Ishikawa (cell line): Measurements from ENCODE around the gene TEX35.

Experiments
- CEBPB ChIP-seq: IDR thresholded peaks from 2 replicates; pipeline ENCODE4 v1.6.1; 2012
- CREB1 ChIP-seq: IDR thresholded peaks from 2 replicates; pipeline ENCODE4 v1.6.1; 2012; ENCODE audit warnings: low read depth
- EGR1 ChIP-seq: IDR thresholded peaks from 2 replicates; pipeline ENCODE4 v1.6.1; 2012
- EP300 ChIP-seq: IDR thresholded peaks from 2 replicates; pipeline ENCODE4 v1.6.1; 2012; ENCODE audit warnings: borderline replicate concordance
- FOXM1 ChIP-seq: IDR thresholded peaks from 2 replicates; pipeline ENCODE4 v1.6.1; 2012; ENCODE audit warnings: low read depth, borderline replicate concordance
- NFIC ChIP-seq: IDR thresholded peaks from 2 replicates; pipeline ENCODE4 v1.6.1; 2012
- RAD21 ChIP-seq: IDR thresholded peaks from 2 replicates; pipeline ENCODE4 v1.6.1; 2012; ENCODE audit warnings: low read depth
- TAF1 ChIP-seq: IDR thresholded peaks from 2 replicates; pipeline ENCODE4 v1.6.1; 2012; ENCODE audit warnings: low read depth, mild to moderate bottlenecking
- TCF12 ChIP-seq: IDR thresholded peaks from 2 replicates; pipeline ENCODE4 v1.6.1; 2012; ENCODE audit warnings: low read depth
- TEAD4 ChIP-seq: IDR thresholded peaks from 2 replicates; pipeline ENCODE4 v1.6.1; 2012
- YY1 ChIP-seq: IDR thresholded peaks from 2 replicates; pipeline ENCODE4 v1.6.1; 2012; ENCODE audit warnings: low read depth
- ZBTB7A ChIP-seq: IDR thresholded peaks from 2 replicates; pipeline ENCODE4 v1.6.1; 2012; ENCODE audit warnings: low read depth
- TF ChIP-seq, protein P1 (sequence below): IDR thresholded peaks from 2 replicates; pipeline ENCODE4 v1.6.1; 2012
- TF ChIP-seq, protein P2 (sequence below): IDR thresholded peaks from 2 replicates; pipeline ENCODE4 v1.6.1; 2012
- TF ChIP-seq, protein P3 (sequence below): IDR thresholded peaks from 2 replicates; pipeline ENCODE4 v1.6.1; 2012; ENCODE audit warnings: low read depth, mild to moderate bottlenecking

TEX35 gene

GRCh38 chr1:178532392-178532791 lies 19.5 kb downstream of the TEX35 start:
- TF ChIP-seq CREB1 (no peak), EP300 (no peak), ZBTB7A (no peak), RAD21 (peak; percentile 95), EGR1 (no peak), TCF12 (no peak), YY1 (no peak), TEAD4 (no peak)
- TF ChIP-seq, protein P1, sequence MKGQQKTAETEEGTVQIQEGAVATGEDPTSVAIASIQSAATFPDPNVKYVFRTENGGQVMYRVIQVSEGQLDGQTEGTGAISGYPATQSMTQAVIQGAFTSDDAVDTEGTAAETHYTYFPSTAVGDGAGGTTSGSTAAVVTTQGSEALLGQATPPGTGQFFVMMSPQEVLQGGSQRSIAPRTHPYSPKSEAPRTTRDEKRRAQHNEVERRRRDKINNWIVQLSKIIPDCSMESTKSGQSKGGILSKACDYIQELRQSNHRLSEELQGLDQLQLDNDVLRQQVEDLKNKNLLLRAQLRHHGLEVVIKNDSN = no peak
- TF ChIP-seq, protein P2, sequence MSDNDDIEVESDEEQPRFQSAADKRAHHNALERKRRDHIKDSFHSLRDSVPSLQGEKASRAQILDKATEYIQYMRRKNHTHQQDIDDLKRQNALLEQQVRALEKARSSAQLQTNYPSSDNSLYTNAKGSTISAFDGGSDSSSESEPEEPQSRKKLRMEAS = 0 out of 2 replicates have a peak, but pooled peaks have one; percentile 13

DNA sequence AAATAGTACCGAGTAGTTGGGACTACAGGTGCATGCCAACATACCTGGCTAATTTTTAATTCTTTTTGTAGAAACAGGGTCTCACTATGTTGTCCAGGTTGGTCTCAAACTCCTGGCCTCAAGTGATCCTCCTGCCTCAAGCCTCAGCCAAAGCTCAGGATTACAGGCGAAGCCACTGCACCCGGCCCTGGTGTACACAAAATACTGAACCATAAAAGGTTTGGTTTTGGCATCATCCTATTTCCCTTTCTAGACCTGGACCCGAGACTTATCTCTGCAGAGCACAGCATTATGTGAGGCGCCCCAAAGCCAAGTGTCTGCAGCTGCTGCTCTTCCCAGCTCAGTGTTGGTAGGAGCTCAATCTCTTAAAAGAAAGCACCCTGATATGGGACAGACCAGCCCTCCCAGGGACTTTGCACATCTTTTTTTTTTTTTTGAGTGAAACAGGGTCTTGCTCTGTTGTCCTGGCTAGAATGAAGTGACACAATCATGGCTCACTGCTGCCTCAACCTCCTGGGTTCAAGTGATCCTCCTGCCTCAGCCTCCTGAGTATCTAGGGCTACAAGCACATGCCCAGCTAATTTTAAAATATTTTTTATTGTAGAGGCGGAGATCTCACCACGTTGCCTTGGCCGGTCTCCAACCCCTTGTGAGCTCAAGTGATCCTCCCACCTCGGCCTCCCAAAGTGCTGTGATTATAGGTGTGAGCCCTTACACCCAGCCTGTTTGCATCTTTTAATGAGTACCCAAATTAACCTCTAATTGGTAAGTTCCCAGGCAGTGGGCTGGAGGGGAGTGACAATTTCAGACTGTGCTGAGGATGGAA lies 20.4 kb downstream of the TEX35 start:
- TF ChIP-seq CEBPB = no peak
- TF ChIP-seq, protein P3, sequence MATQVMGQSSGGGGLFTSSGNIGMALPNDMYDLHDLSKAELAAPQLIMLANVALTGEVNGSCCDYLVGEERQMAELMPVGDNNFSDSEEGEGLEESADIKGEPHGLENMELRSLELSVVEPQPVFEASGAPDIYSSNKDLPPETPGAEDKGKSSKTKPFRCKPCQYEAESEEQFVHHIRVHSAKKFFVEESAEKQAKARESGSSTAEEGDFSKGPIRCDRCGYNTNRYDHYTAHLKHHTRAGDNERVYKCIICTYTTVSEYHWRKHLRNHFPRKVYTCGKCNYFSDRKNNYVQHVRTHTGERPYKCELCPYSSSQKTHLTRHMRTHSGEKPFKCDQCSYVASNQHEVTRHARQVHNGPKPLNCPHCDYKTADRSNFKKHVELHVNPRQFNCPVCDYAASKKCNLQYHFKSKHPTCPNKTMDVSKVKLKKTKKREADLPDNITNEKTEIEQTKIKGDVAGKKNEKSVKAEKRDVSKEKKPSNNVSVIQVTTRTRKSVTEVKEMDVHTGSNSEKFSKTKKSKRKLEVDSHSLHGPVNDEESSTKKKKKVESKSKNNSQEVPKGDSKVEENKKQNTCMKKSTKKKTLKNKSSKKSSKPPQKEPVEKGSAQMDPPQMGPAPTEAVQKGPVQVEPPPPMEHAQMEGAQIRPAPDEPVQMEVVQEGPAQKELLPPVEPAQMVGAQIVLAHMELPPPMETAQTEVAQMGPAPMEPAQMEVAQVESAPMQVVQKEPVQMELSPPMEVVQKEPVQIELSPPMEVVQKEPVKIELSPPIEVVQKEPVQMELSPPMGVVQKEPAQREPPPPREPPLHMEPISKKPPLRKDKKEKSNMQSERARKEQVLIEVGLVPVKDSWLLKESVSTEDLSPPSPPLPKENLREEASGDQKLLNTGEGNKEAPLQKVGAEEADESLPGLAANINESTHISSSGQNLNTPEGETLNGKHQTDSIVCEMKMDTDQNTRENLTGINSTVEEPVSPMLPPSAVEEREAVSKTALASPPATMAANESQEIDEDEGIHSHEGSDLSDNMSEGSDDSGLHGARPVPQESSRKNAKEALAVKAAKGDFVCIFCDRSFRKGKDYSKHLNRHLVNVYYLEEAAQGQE = no peak
- no peak for TF ChIP-seq TAF1
- TF ChIP-seq TCF12 = no peak
- no peak for TF ChIP-seq FOXM1
- no peak for TF ChIP-seq TEAD4
- TF ChIP-seq CREB1 = no peak
- TF ChIP-seq YY1 = no peak
- TF ChIP-seq ZBTB7A = no peak
- TF ChIP-seq, protein P1 = no peak
- TF ChIP-seq EGR1 = no peak
- no peak for TF ChIP-seq EP300

GRCh38 chr1:178534137-178534868 lies 21.4 kb downstream of the TEX35 start:
- TF ChIP-seq CREB1 (no peak), FOXM1 (no peak), YY1 (no peak), NFIC (no peak), RAD21 (no peak), CEBPB (no peak), EGR1 (no peak), TAF1 (no peak), TCF12 (no peak), EP300 (no peak), TEAD4 (no peak), ZBTB7A (no peak)
- TF ChIP-seq, protein P1 = no peak
- TF ChIP-seq, protein P3 = no peak
- TF ChIP-seq, protein P2 = no peak

DNA sequence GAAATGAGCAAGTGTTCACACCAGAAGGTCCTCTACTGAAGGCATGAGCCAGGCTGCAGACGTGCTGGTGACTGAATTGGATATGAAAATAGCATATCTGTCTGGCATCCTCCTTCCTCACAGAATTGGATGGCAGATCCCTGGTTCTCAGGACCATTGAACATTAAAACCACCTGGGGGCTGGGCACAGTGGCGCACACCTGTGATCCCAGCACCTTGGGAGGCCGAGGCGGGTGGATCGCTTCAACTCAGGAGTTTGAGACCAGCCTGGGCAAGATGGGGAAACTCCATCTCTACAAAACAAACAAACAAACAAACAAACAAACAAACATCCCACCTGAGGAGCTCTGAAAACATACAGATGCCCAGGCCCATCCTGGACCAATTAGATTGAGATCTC lies 23.4 kb downstream of the TEX35 start:
- TF ChIP-seq, protein P2 = no peak
- TF ChIP-seq FOXM1 = no peak
- TF ChIP-seq NFIC = no peak
- no peak for TF ChIP-seq TEAD4
- TF ChIP-seq YY1 = no peak
- TF ChIP-seq, protein P3 = no peak
- no peak for TF ChIP-seq CEBPB
- no peak for TF ChIP-seq TAF1
- no peak for TF ChIP-seq EP300
- no peak for TF ChIP-seq EGR1
- TF ChIP-seq, protein P1 = no peak
- no peak for TF ChIP-seq CREB1
- no peak for TF ChIP-seq RAD21
